ENCODE results near the gene KCNIP4. TPM values are rescaled to one million over a fixed set of nuclear protein-coding genes. Genes with fewer than 3 reads are reported as not detected.

The KCNIP4 gene
- total and polyA plus RNA-seq, 12 donors = 0.44 to 4.1 (median 1.6) TPM

DNA sequence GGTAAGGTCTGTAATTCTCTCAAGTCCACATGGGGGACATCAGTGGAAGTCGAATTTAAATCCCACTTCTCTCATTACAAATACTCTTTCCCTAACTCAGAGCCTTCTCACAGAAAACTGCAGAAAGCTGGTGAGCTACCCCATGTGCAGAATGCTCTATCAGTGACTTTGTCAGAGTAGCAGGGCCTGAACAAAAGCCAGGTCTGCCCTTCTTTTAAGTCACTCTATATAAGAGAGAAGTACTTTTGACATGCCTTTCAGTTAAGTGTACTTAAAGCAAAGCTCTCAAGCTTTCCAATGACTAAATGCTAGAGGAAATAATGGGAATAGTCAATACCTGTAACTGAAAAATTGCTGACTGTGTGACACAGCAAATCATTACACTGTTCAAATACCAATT lies 323.1 kb downstream of the KCNIP4 start:
- intact Hi-C loops (cut with DNase I) = no loop called here
- Histone ChIP-seq H3K27ac (no peak overlapping the region), H3K4me1 (replicated peaks in 1 of 2) (no peaks in the 10 kb centered on the region), H3K27me3 (no peaks in the 10 kb centered on the region), H3K9me3 (replicated peaks in 1 of 3) (no peaks in the 10 kb centered on the region), H3K4me3 (no peak overlapping the region), H3K36me3 (replicated peaks in 1 of 2) (no peaks in the 10 kb centered on the region)
- TF ChIP-seq POLR2A (IDR thresholded peaks at IDR 0.05) = no peak
- TF ChIP-seq, protein P1, sequence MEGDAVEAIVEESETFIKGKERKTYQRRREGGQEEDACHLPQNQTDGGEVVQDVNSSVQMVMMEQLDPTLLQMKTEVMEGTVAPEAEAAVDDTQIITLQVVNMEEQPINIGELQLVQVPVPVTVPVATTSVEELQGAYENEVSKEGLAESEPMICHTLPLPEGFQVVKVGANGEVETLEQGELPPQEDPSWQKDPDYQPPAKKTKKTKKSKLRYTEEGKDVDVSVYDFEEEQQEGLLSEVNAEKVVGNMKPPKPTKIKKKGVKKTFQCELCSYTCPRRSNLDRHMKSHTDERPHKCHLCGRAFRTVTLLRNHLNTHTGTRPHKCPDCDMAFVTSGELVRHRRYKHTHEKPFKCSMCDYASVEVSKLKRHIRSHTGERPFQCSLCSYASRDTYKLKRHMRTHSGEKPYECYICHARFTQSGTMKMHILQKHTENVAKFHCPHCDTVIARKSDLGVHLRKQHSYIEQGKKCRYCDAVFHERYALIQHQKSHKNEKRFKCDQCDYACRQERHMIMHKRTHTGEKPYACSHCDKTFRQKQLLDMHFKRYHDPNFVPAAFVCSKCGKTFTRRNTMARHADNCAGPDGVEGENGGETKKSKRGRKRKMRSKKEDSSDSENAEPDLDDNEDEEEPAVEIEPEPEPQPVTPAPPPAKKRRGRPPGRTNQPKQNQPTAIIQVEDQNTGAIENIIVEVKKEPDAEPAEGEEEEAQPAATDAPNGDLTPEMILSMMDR (IDR thresholded peaks at IDR 0.05) = no peak
- DNase-seq = no peak
- 56 to 78% (median 58%) methylated on average over 1 of the region's 1 CpG for WGBS, 4 donors

DNA sequence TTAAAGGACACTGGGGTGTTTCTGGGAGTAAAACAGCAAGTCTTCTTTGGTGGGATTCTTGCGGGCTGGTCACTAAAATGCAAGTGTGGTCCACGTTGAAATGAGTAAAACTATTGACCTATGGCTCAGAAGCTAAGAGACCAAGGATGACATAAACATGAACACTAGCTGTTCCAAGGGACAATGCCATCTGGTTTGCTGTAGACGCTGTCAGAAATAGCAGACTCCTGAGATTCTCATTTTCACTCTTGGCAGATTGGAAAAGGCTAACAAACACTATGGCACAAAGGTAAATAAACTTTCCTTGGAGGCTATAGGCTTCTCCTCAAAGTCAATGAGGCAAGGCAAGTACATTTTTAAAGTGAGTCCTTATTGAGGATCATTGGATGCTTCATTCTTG lies 343.6 kb downstream of the KCNIP4 start:
- TF ChIP-seq, protein P1 (IDR thresholded peaks at IDR 0.05) = no peak
- TF ChIP-seq POLR2A (IDR thresholded peaks at IDR 0.05) = no peak
- Histone ChIP-seq H3K27ac (no peak overlapping the region), H3K4me1 (replicated peaks in 1 of 2) (no peaks in the 10 kb centered on the region), H3K36me3 (replicated peaks in 1 of 2) (no peaks in the 10 kb centered on the region), H3K4me3 (no peak overlapping the region), H3K9me3 (replicated peaks in 1 of 3) (no peaks in the 10 kb centered on the region), H3K27me3 (no peaks in the 10 kb centered on the region)
- 69 to 75% (median 70%) methylated on average over 3 of the region's 3 CpGs for WGBS, 4 donors
- no peak for DNase-seq
- intact Hi-C loops (cut with DNase I) = no loop called here

DNA sequence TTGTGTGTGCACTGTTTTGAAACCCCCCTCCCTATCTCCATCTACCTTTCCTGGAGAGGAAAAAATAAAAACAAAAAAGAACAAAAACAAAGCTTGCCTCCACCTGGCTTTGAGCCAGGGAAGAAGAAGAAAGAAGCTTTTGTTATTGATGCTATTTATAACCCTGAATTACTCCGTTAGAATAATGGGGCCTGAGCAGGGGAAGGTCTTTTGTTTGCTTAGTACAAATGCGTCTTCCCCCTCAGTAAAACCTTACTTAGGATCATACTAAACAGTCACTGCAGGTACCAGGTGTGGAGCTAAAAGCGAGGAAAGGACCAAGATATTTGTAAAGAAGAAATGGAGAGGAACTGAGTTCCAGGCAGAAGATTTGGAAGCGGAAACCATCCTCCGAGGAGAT lies 352.1 kb downstream of the KCNIP4 start:
- no peak overlapping the region for H3K4me3 ChIP-seq
- TF ChIP-seq, protein P1 (IDR thresholded peaks at IDR 0.05) = no peak
- no peak for TF ChIP-seq POLR2A (IDR thresholded peaks at IDR 0.05)
- no peaks in the 10 kb centered on the region for H3K4me1 ChIP-seq (replicated peaks in 1 of 2)
- no peak for DNase-seq
- WGBS, 4 donors = 47 to 61% (median 51%) methylated on average over 5 of the region's 5 CpGs
- no peak overlapping the region for H3K27ac ChIP-seq
- intact Hi-C loops (cut with DNase I) = no loop called here
- no peaks in the 10 kb centered on the region for H3K9me3 ChIP-seq (replicated peaks in 1 of 3)
- H3K27me3 ChIP-seq = no peaks in the 10 kb centered on the region
- H3K36me3 ChIP-seq (replicated peaks in 1 of 2) = no peaks in the 10 kb centered on the region

DNA sequence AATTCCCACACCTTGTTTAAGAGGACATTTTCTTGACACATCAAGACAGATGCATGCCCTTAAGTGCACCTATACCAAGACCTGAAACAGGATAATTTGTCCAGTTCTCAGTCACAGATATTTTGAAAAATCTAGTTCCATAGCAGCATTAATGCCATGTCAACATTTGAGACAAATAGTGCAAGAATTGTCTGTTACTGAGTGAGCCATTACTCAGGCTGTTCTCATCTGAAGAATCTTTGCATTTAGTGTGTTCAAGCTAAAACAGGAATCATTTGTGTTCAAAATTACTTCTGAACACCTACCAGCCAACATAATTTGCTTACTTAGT lies 354.9 kb downstream of the KCNIP4 start:
- no peaks in the 10 kb centered on the region for H3K27me3 ChIP-seq
- intact Hi-C loops (cut with DNase I) = no loop called here

More for the DNA sequence above, 354.9 kb downstream of the KCNIP4 start:
- Histone ChIP-seq H3K9me3 (replicated peaks in 1 of 3) (no peaks in the 10 kb centered on the region), H3K27ac (no peak overlapping the region), H3K36me3 (replicated peaks in 1 of 2) (no peaks in the 10 kb centered on the region), H3K4me1 (replicated peaks in 1 of 2) (no peaks in the 10 kb centered on the region), H3K4me3 (no peak overlapping the region)
- no peak for DNase-seq
- no peak for TF ChIP-seq POLR2A (IDR thresholded peaks at IDR 0.05)
- TF ChIP-seq, protein P1 (IDR thresholded peaks at IDR 0.05) = no peak
